ENCODE measurements around the gene TNFRSF17. TPM values are rescaled to one million over a fixed set of nuclear protein-coding genes. Genes with fewer than 3 reads are reported as not detected.

TNFRSF17 gene
- total and polyA plus RNA-seq, 7 experiments from 2014 or later, result 1.2 to 1.8 TPM; not detected in 5

- peaks cover 3 to 33% (median 18%) of the 10 kb centered on the region in 7 donors for H3K4me1 Mint-ChIP-seq
- intact Hi-C loops (cut with micrococcal nuclease), result no loop called here
- peak overlapping the region in 3 of 9 donors; percentile 9 to 39 (median 10) for H3K27ac Mint-ChIP-seq
- H3K27ac ChIP-seq (ENCODE audit: low read depth, low read length), result no peak overlapping the region
- ChIA-PET CTCF (interaction anchor here (0.6 kb wide), 1 partner anchor 111 kb away, joined by 3 read pairs; no protein-coding TSS in a partner anchor), POLR2A (interaction anchor here (1.1 kb wide), 1 partner anchor 20 kb away, joined by 3 read pairs; the partner anchor contains the start of gene SNX29)
- no peaks in the 10 kb centered on the region for H3K36me3 ChIP-seq (ENCODE audit: control insufficient read depth in 2 of 3, insufficient read depth in 3 of 3, low read length in 3 of 3)
- no peak overlapping the region for H3K4me3 ChIP-seq (ENCODE audit: low read length)
- H3K4me3 Mint-ChIP-seq, result peak overlapping the region in 1 of 10 donors; percentile 20
- no peaks in the 10 kb centered on the region for H3K9me3 ChIP-seq (ENCODE audit: control insufficient read depth in 2 of 3, low read length in 3 of 3)
- H3K9me3 Mint-ChIP-seq, result no peaks in the 10 kb centered on the region
- H3K27me3 ChIP-seq (ENCODE audit: control insufficient read depth in 2 of 2, insufficient read depth in 2 of 2, low read length in 2 of 2), result no peaks in the 10 kb centered on the region
- no peaks in the 10 kb centered on the region for H3K4me1 ChIP-seq (ENCODE audit: control insufficient read depth in 2 of 2, insufficient read depth in 2 of 2, low read length in 2 of 2)
- DNase-seq (no peak), ATAC-seq (no peak)
- H3K27me3 Mint-ChIP-seq, result no peaks in the 10 kb centered on the region
- peaks cover 0 to 31% (median 9%) of the 10 kb centered on the region in 5 donors for H3K36me3 Mint-ChIP-seq
These were observed 31.7 kb downstream of the TNFRSF17 start for GRCh38 chr16:11996433-11997330.

DNA sequence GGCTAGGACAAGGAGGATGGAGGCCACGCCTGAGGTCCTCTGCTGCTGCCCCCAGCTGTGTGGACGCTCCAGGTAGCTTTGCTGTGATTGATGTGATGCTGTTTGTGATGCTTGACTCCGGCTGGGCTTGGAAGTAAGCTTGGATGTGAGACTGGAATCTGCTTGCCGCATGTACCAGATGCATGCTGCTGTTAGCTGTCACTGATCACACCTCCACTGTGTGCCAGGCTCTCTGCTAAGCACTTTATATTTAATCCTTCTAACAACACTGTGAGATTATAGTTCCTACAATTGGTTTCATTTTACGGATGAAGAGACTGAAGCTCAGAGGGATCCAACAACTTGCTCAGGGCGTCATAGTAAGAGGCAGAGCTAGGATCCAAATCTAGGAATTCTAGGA lies 35.0 kb downstream of the TNFRSF17 start:
- H3K27ac ChIP-seq (ENCODE audit: low read depth, low read length), result no peak overlapping the region
- intact Hi-C loops (cut with micrococcal nuclease), result no loop called here
- H3K4me1 ChIP-seq (ENCODE audit: control insufficient read depth in 2 of 2, insufficient read depth in 2 of 2, low read length in 2 of 2), result no peaks in the 10 kb centered on the region
- Mint-ChIP-seq H3K4me3 (no peak overlapping the region), H3K27me3 (no peaks in the 10 kb centered on the region), H3K36me3 (peaks cover 0 to 37% (median 18%) of the 10 kb centered on the region in 5 donors), H3K4me1 (peaks cover 0 to 29% (median 14%) of the 10 kb centered on the region in 7 donors), H3K27ac (peak overlapping the region in 5 of 9 donors; percentile 1 to 76 (median 68)), H3K9me3 (no peaks in the 10 kb centered on the region)
- ATAC-seq (no peak), DNase-seq (no peak)
- H3K9me3 ChIP-seq (ENCODE audit: control insufficient read depth in 2 of 3, low read length in 3 of 3), result no peaks in the 10 kb centered on the region
- peaks cover 0 to 3% (median 0%) of the 10 kb centered on the region in 3 experiments for H3K36me3 ChIP-seq (ENCODE audit: control insufficient read depth in 2 of 3, insufficient read depth in 3 of 3, low read length in 3 of 3)
- H3K4me3 ChIP-seq (ENCODE audit: low read length), result no peak overlapping the region
- ChIA-PET POLR2A (interaction anchor here (0.7 kb wide), 1 partner anchor 89 kb away, joined by 3 read pairs; no protein-coding TSS in a partner anchor), CTCF (no interaction called here)
- H3K27me3 ChIP-seq (ENCODE audit: control insufficient read depth in 2 of 2, insufficient read depth in 2 of 2, low read length in 2 of 2), result no peaks in the 10 kb centered on the region

- no peak for ATAC-seq
- CTCF ChIA-PET, result no interaction called here
These were observed 37.5 kb downstream of the TNFRSF17 start for GRCh38 chr16:12002447-12003006.

GRCh38 chr16:12006637-12007036 lies 41.6 kb downstream of the TNFRSF17 start:
- CTCF ChIA-PET, result no interaction called here
- H3K9me3 ChIP-seq (ENCODE audit: control insufficient read depth in 2 of 3, low read length in 3 of 3), result no peaks in the 10 kb centered on the region
- no peak overlapping the region for H3K4me3 Mint-ChIP-seq
- peak overlapping the region in 3 of 9 donors; percentile 14 to 86 (median 31) for H3K27ac Mint-ChIP-seq
- H3K27ac ChIP-seq (ENCODE audit: low read depth, low read length), result no peak overlapping the region
- peaks cover 0 to 16% (median 14%) of the 10 kb centered on the region in 5 donors for H3K36me3 Mint-ChIP-seq
- intact Hi-C loops (cut with micrococcal nuclease), result no loop called here
- no peaks in the 10 kb centered on the region for H3K27me3 ChIP-seq (ENCODE audit: control insufficient read depth in 2 of 2, insufficient read depth in 2 of 2, low read length in 2 of 2)
- peaks cover 0 to 13% of the 10 kb centered on the region in 2 donors for H3K4me1 ChIP-seq (ENCODE audit: control insufficient read depth in 2 of 2, insufficient read depth in 2 of 2, low read length in 2 of 2)
- no peaks in the 10 kb centered on the region for H3K27me3 Mint-ChIP-seq
- H3K4me3 ChIP-seq (ENCODE audit: low read length), result no peak overlapping the region
- H3K9me3 Mint-ChIP-seq, result no peaks in the 10 kb centered on the region
- DNase-seq (no peak), ATAC-seq (no peak)
- H3K4me1 Mint-ChIP-seq, result peaks cover 8 to 28% (median 24%) of the 10 kb centered on the region in 7 donors
- H3K36me3 ChIP-seq (ENCODE audit: control insufficient read depth in 2 of 3, insufficient read depth in 3 of 3, low read length in 3 of 3), result peaks cover 0 to 3% (median 0%) of the 10 kb centered on the region in 3 experiments
- POLR2A ChIA-PET, result interaction anchor here (0.7 to 1.4 kb wide), 2 partner anchors 30 to 50 kb away, joined by 3 to 6 read pairs; partner anchors contain the start of gene SNX29

More at GRCh38 chr16:12002447-12003006, 37.5 kb downstream of the TNFRSF17 start:
- H3K4me3 Mint-ChIP-seq, result no peak overlapping the region
- Histone ChIP-seq H3K9me3 (ENCODE audit: control insufficient read depth in 2 of 3, low read length in 3 of 3) (no peaks in the 10 kb centered on the region), H3K4me3 (ENCODE audit: low read length) (no peak overlapping the region), H3K4me1 (ENCODE audit: control insufficient read depth in 2 of 2, insufficient read depth in 2 of 2, low read length in 2 of 2) (no peaks in the 10 kb centered on the region), H3K27me3 (ENCODE audit: control insufficient read depth in 2 of 2, insufficient read depth in 2 of 2, low read length in 2 of 2) (no peaks in the 10 kb centered on the region), H3K27ac (ENCODE audit: low read depth, low read length) (no peak overlapping the region), H3K36me3 (ENCODE audit: control insufficient read depth in 2 of 3, insufficient read depth in 3 of 3, low read length in 3 of 3) (peaks cover 0 to 3% (median 0%) of the 10 kb centered on the region in 3 experiments)
- peaks cover 0 to 41% (median 19%) of the 10 kb centered on the region in 5 donors for H3K36me3 Mint-ChIP-seq
- no peaks in the 10 kb centered on the region for H3K27me3 Mint-ChIP-seq
- DNase-seq, result no peak
- H3K27ac Mint-ChIP-seq, result peak overlapping the region in 1 of 9 donors; percentile 8
- no peaks in the 10 kb centered on the region for H3K9me3 Mint-ChIP-seq
- POLR2A ChIA-PET, result interaction anchor here (0.5 to 0.7 kb wide), 2 partner anchors 16 to 310 kb away, joined by 3 read pairs; no protein-coding TSS in a partner anchor
- peaks cover 0 to 21% (median 10%) of the 10 kb centered on the region in 7 donors for H3K4me1 Mint-ChIP-seq
- intact Hi-C loops (cut with micrococcal nuclease), result no loop called here

DNA sequence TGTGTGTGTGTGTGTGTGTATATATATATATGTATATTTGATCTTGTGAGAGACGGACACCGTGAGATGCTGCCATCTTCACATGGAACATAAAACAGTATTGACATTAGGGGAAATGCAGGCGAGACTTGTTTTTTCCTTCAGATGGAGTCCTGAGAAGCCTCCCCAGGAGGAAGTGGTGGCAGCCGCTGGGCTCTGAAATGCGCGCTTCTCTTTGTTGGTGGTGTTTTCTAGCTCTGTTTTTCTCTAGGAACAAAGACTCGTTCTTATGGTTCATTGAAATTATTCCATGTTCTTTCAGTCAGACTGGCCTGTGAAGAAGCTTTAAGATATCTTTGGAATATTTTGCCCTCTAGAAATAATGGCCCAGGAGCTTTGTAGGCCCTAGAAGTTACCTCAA lies 44.5 kb downstream of the TNFRSF17 start:
- H3K27ac ChIP-seq (ENCODE audit: low read depth, low read length), result peak overlapping the region; percentile 34
- peak overlapping the region; percentile 26 to 96 (median 87) for H3K27ac Mint-ChIP-seq

DNA sequence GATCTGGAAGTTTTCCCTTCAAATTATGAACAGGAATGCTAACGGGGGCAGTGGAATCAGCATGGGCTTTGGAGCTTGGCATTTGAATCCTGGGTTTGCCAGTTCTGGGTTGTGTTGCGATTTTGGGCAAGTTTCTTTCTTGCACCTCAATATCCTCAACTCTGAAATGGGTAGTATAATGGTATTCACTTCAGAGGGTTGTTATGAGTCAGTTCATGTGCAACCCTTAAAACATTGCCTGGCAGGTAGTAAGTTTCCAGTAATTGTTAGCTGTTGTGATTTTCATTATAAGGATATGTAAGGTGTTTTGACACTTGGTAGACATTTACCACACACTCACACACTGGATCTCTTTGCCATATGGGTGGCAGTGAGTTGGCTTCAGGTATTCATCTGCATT lies 44.9 kb downstream of the TNFRSF17 start:
- ChIA-PET CTCF (interaction anchor here (1.0 to 2.1 kb wide), 2 partner anchors 16 to 58 kb away, joined by 4 to 6 read pairs; no protein-coding TSS in a partner anchor), POLR2A (interaction anchor here (0.8 to 0.9 kb wide), 2 partner anchors 21 to 32 kb away, joined by 3 to 4 read pairs; no protein-coding TSS in a partner anchor)
- Mint-ChIP-seq H3K4me3 (peak overlapping the region in 7 of 10 donors; percentile 40 to 76 (median 66)), H3K4me1 (peaks cover 8 to 34% (median 29%) of the 10 kb centered on the region in 7 donors), H3K27ac (peak overlapping the region in 8 of 9 donors; percentile 76 to 96 (median 89)), H3K27me3 (no peaks in the 10 kb centered on the region), H3K36me3 (peaks cover 4 to 11% (median 8%) of the 10 kb centered on the region in 5 donors), H3K9me3 (no peaks in the 10 kb centered on the region)
- Histone ChIP-seq H3K36me3 (ENCODE audit: control insufficient read depth in 2 of 3, insufficient read depth in 3 of 3, low read length in 3 of 3) (no peaks in the 10 kb centered on the region), H3K4me3 (ENCODE audit: low read length) (no peak overlapping the region), H3K9me3 (ENCODE audit: control insufficient read depth in 2 of 3, low read length in 3 of 3) (no peaks in the 10 kb centered on the region), H3K27ac (ENCODE audit: low read depth, low read length) (peak overlapping the region; percentile 34), H3K27me3 (ENCODE audit: control insufficient read depth in 2 of 2, insufficient read depth in 2 of 2, low read length in 2 of 2) (no peaks in the 10 kb centered on the region), H3K4me1 (ENCODE audit: control insufficient read depth in 2 of 2, insufficient read depth in 2 of 2, low read length in 2 of 2) (peaks cover 0 to 13% of the 10 kb centered on the region in 2 donors)
- intact Hi-C loops (cut with micrococcal nuclease), result loop anchor here in 1 of 2 donors (1.0 kb wide), 1 partner anchor 34 kb away; the partner anchor contains the start of gene SNX29
- ATAC-seq (no peak), DNase-seq (peak in 1 of 9 donors; percentile 13)

More for the DNA sequence above, 44.5 kb downstream of the TNFRSF17 start:
- POLR2A ChIA-PET, result interaction anchor here (0.8 to 0.9 kb wide), 2 partner anchors 21 to 32 kb away, joined by 3 to 4 read pairs; no protein-coding TSS in a partner anchor
- H3K4me3 Mint-ChIP-seq, result peak overlapping the region in 7 of 10 donors; percentile 40 to 76 (median 66)
- DNase-seq, result peak in 6 of 9 donors; percentile 41 to 58 (median 46)
- H3K27me3 Mint-ChIP-seq, result no peaks in the 10 kb centered on the region
- CTCF ChIA-PET, result interaction anchor here (0.5 to 2.1 kb wide), 4 partner anchors 10 to 58 kb away, joined by 4 to 6 read pairs (median 4); partner anchors contain the start of gene SNX29
- ATAC-seq, result peak; percentile 55
- Histone ChIP-seq H3K4me3 (ENCODE audit: low read length) (no peak overlapping the region), H3K27me3 (ENCODE audit: control insufficient read depth in 2 of 2, insufficient read depth in 2 of 2, low read length in 2 of 2) (no peaks in the 10 kb centered on the region), H3K4me1 (ENCODE audit: control insufficient read depth in 2 of 2, insufficient read depth in 2 of 2, low read length in 2 of 2) (peaks cover 0 to 13% of the 10 kb centered on the region in 2 donors), H3K36me3 (ENCODE audit: control insufficient read depth in 2 of 3, insufficient read depth in 3 of 3, low read length in 3 of 3) (no peaks in the 10 kb centered on the region), H3K9me3 (ENCODE audit: control insufficient read depth in 2 of 3, low read length in 3 of 3) (no peaks in the 10 kb centered on the region)
- intact Hi-C loops (cut with micrococcal nuclease), result loop anchor here in 1 of 2 donors (1.0 kb wide), 1 partner anchor 33 kb away; the partner anchor contains the start of gene SNX29
- H3K9me3 Mint-ChIP-seq, result no peaks in the 10 kb centered on the region
- peaks cover 8 to 34% (median 29%) of the 10 kb centered on the region in 7 donors for H3K4me1 Mint-ChIP-seq
- peaks cover 4 to 16% (median 11%) of the 10 kb centered on the region in 5 donors for H3K36me3 Mint-ChIP-seq

Measured in naive thymus-derived CD4-positive, alpha-beta T cell (primary cell).